Activated CD4-positive, alpha-beta T cell treated with anti-CD3 and anti-CD28 coated beads for 4 hours (primary cell): Measurements from ENCODE around the gene KLF1.
"Not testable (repeated sequence)": the region's sequence is repeated elsewhere in the genome, so short reads cannot be mapped to it uniquely, and the experiment has no call there.

Source experiments
- DNase-seq, 2 donors: peaks; one replicate each; pipeline ENCODE4 v3.0.0-alpha.2; 2020

Gene KLF1

GRCh38 chr19:12890787-12891552 lies 4.0 kb upstream of the KLF1 start, which contains the start of gene GCDH:
GCDH (plus strand) TSS chr19:12891160; CDS start chr19:12891305, 145 bp downstream.
- DNase-seq: peak; percentile 95 to 97

- DNase-seq: not testable (repeated sequence)
Observed at GRCh38 chr19:12890299-12890786, 3.3 kb upstream of the KLF1 start.

GRCh38 chr19:12888006-12888603 lies 1.1 kb upstream of the KLF1 start:
- DNase-seq: no peak

GRCh38 chr19:12886651-12886968 lies 391 bp downstream of the KLF1 start:
- no peak for DNase-seq

- no peak for DNase-seq
Observed at GRCh38 chr19:12885749-12886650, 1.0 kb downstream of the KLF1 start.

- DNase-seq: peak; percentile 86 to 89
Observed at GRCh38 chr19:12884926-12885748, 1.9 kb downstream of the KLF1 start.

GRCh38 chr19:12884627-12884925 lies 2.4 kb downstream of the KLF1 start:
- no peak for DNase-seq

- DNase-seq: no peak
Observed at GRCh38 chr19:12884202-12884601, 2.8 kb downstream of the KLF1 start.

- DNase-seq: no peak
Observed at GRCh38 chr19:12882589-12882988, 4.4 kb downstream of the KLF1 start.

GRCh38 chr19:12881172-12881808 lies 5.7 kb downstream of the KLF1 start, which contains the start of gene DNASE2:
DNASE2 (minus strand) TSS chr19:12881449; CDS start chr19:12881375, 74 bp downstream.
- DNase-seq: peak; percentile 87 to 89

GRCh38 chr19:12880551-12881171 lies 6.3 kb downstream of the KLF1 start:
- no peak for DNase-seq

GRCh38 chr19:12875086-12875485 lies 11.9 kb downstream of the KLF1 start:
- no peak for DNase-seq

GRCh38 chr19:12873891-12874745 lies 12.9 kb downstream of the KLF1 start:
- no peak for DNase-seq

GRCh38 chr19:12872941-12873890 lies 13.8 kb downstream of the KLF1 start:
- peak in 1 of 2 donors; percentile 69 for DNase-seq

GRCh38 chr19:12872255-12872654 lies 14.7 kb downstream of the KLF1 start:
- no peak for DNase-seq

- DNase-seq: no peak
Observed at GRCh38 chr19:12871681-12872080, 15.3 kb downstream of the KLF1 start.

GRCh38 chr19:12868540-12869112 lies 18.4 kb downstream of the KLF1 start:
- no peak for DNase-seq

GRCh38 chr19:12867120-12868099 lies 19.6 kb downstream of the KLF1 start:
- peak; percentile 42 to 43 for DNase-seq
